ENCODE results near the gene NIPA2. TPM values are rescaled to one million over a fixed set of nuclear protein-coding genes. Genes with fewer than 3 reads are reported as not detected.

Gene NIPA2
- polyA plus RNA-seq, 3 donors, result 26.7 to 75.8 (median 49.0) TPM

DNA sequence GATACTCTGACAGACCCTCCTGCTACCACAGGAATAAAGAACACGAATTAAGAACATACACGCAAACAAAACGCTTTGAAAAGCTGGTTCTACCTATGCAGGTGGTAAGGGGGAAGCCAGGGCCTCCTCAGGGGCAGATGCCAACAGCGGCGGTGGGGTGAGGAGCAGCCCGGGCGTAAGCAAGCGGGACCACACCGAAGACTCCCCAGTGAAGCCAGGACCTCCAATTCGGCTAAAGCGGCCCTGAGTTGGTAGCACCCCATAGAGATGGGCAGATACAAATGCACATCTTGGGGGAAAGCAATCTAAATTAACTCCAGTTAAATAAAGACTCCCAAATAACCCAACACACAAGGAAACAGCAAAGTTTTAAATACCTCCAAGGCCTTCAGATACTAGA is 32.4 kb downstream of the NIPA2 start:
- WGBS (ENCODE audit: insufficient coverage), result 97% methylated on average over 6 of the region's 11 CpGs
- Histone ChIP-seq H3K36me3 (replicated peaks in 1 of 2; ENCODE audit: control insufficient read depth in 1 of 2, insufficient read depth in 2 of 2, low read length in 2 of 2) (peaks cover 91 to 99% of the 10 kb centered on the region in 2 donors), H3K79me2 (ENCODE audit: insufficient read depth, low read length) (no peaks in the 10 kb centered on the region), H3K4me3 (replicated peaks in 1 of 3; ENCODE audit: low read depth in 2 of 3, low read length in 3 of 3) (no peak overlapping the region), H2AFZ (ENCODE audit: insufficient read depth, low read depth, low read length, poor library complexity, severe bottlenecking) (no peak overlapping the region), H4K20me1 (ENCODE audit: insufficient read depth, low read length) (peaks cover 30% of the 10 kb centered on the region), H3K9ac (ENCODE audit: insufficient read depth, low read length, poor library complexity, severe bottlenecking) (no peak overlapping the region), H3K4me2 (replicated peaks; ENCODE audit: extremely low read depth, low read length, poor library complexity, severe bottlenecking) (no peak overlapping the region), H3K4me1 (ENCODE audit: control insufficient read depth in 1 of 2, insufficient read depth in 2 of 2, low read length in 2 of 2) (no peaks in the 10 kb centered on the region), H3K27me3 (ENCODE audit: control insufficient read depth in 2 of 2, insufficient read depth in 2 of 2, low read length in 2 of 2) (no peaks in the 10 kb centered on the region), H3K27ac (ENCODE audit: low read depth in 1 of 2, low read length in 2 of 2) (no peak overlapping the region), H3K9me3 (replicated peaks in 1 of 2; ENCODE audit: control insufficient read depth in 1 of 2, insufficient read depth in 1 of 2, low read length in 2 of 2) (no peaks in the 10 kb centered on the region)
- Mint-ChIP-seq H3K36me3 (peaks cover 89 to 100% of the 10 kb centered on the region in 2 donors), H3K27ac (no peak overlapping the region), H3K27me3 (ENCODE audit: low read depth in 3 of 3) (peaks cover 0 to 4% (median 0%) of the 10 kb centered on the region in 3 donors), H3K4me3 (no peak overlapping the region), H3K4me1 (no peaks in the 10 kb centered on the region), H3K9me3 (no peaks in the 10 kb centered on the region)
- TF ChIP-seq, protein P1, sequence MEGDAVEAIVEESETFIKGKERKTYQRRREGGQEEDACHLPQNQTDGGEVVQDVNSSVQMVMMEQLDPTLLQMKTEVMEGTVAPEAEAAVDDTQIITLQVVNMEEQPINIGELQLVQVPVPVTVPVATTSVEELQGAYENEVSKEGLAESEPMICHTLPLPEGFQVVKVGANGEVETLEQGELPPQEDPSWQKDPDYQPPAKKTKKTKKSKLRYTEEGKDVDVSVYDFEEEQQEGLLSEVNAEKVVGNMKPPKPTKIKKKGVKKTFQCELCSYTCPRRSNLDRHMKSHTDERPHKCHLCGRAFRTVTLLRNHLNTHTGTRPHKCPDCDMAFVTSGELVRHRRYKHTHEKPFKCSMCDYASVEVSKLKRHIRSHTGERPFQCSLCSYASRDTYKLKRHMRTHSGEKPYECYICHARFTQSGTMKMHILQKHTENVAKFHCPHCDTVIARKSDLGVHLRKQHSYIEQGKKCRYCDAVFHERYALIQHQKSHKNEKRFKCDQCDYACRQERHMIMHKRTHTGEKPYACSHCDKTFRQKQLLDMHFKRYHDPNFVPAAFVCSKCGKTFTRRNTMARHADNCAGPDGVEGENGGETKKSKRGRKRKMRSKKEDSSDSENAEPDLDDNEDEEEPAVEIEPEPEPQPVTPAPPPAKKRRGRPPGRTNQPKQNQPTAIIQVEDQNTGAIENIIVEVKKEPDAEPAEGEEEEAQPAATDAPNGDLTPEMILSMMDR (IDR thresholded peaks at IDR 0.05), result no peak
- intact Hi-C loops (cut with micrococcal nuclease), result no loop called here
- DNase-seq, result no peak

- Histone ChIP-seq H3K79me2 (ENCODE audit: insufficient read depth, low read length) (no peaks in the 10 kb centered on the region), H3K4me3 (replicated peaks in 1 of 3; ENCODE audit: low read depth in 2 of 3, low read length in 3 of 3) (no peak overlapping the region), H3K4me1 (ENCODE audit: control insufficient read depth in 1 of 2, insufficient read depth in 2 of 2, low read length in 2 of 2) (no peaks in the 10 kb centered on the region), H4K20me1 (ENCODE audit: insufficient read depth, low read length) (peaks cover 22% of the 10 kb centered on the region), H3K9ac (ENCODE audit: insufficient read depth, low read length, poor library complexity, severe bottlenecking) (no peak overlapping the region), H3K27ac (ENCODE audit: low read depth in 1 of 2, low read length in 2 of 2) (no peak overlapping the region), H3K9me3 (replicated peaks in 1 of 2; ENCODE audit: control insufficient read depth in 1 of 2, insufficient read depth in 1 of 2, low read length in 2 of 2) (no peaks in the 10 kb centered on the region), H2AFZ (ENCODE audit: insufficient read depth, low read depth, low read length, poor library complexity, severe bottlenecking) (no peak overlapping the region), H3K4me2 (replicated peaks; ENCODE audit: extremely low read depth, low read length, poor library complexity, severe bottlenecking) (no peak overlapping the region), H3K27me3 (ENCODE audit: control insufficient read depth in 2 of 2, insufficient read depth in 2 of 2, low read length in 2 of 2) (no peaks in the 10 kb centered on the region), H3K36me3 (replicated peaks in 1 of 2; ENCODE audit: control insufficient read depth in 1 of 2, insufficient read depth in 2 of 2, low read length in 2 of 2) (peaks cover 88 to 99% of the 10 kb centered on the region in 2 donors)
- no peaks in the 10 kb centered on the region for H3K4me1 Mint-ChIP-seq
- 100% methylated on average over 2 of the region's 6 CpGs for WGBS (ENCODE audit: insufficient coverage)
- intact Hi-C loops (cut with micrococcal nuclease), result no loop called here
- peaks cover 88 to 100% of the 10 kb centered on the region in 2 donors for H3K36me3 Mint-ChIP-seq
- TF ChIP-seq, protein P1 (IDR thresholded peaks at IDR 0.05), result no peak
- peak overlapping the region in 2 of 7 donors; percentile 63 to 74 for H3K27ac Mint-ChIP-seq
- no peak overlapping the region for H3K4me3 Mint-ChIP-seq
- peaks cover 0 to 4% (median 0%) of the 10 kb centered on the region in 3 donors for H3K27me3 Mint-ChIP-seq (ENCODE audit: low read depth in 3 of 3)
- H3K9me3 Mint-ChIP-seq, result peaks cover 0 to under 1% (median 0%) of the 10 kb centered on the region in 7 donors
- no peak for DNase-seq
These were observed 33.1 kb downstream of the NIPA2 start for GRCh38 chr15:22871481-22872086.
